Lower lobe of right lung (tissue), 2 donors: ENCODE results near the gene GSC2. TPM values are rescaled to one million over a fixed set of nuclear protein-coding genes. Genes with fewer than 3 reads are reported as not detected.
A peak's percentile ranks its signal among the peaks of the same experiment; 100 is the strongest.

Experiments used
- ATAC-seq, 2 donors: fragments of 200-7000 bp; cut with Tn5 transposase; one replicate each; pipeline ENCODE4 v1.9.1; 2020 to 2022; ENCODE audit warnings: mild to moderate bottlenecking in 2 of 2, moderate library complexity in 2 of 2
- DNase-seq: peaks from one replicate; pipeline ENCODE4 v3.0.0-alpha.2; 2020
- H3K27ac ChIP-seq: fragments of 200-600 bp; one replicate; pipeline ENCODE4 v1.8.0; 2022
- H3K27me3 ChIP-seq: fragments of 200-600 bp; one replicate; pipeline ENCODE4 v1.8.0; 2022; ENCODE audit warnings: low read depth
- H3K36me3 ChIP-seq: fragments of 200-600 bp; one replicate; pipeline ENCODE4 v1.8.0; 2022; ENCODE audit warnings: mild to moderate bottlenecking
- H3K4me1 ChIP-seq: fragments of 200-600 bp; one replicate; pipeline ENCODE4 v1.8.0; 2022
- H3K4me3 ChIP-seq: fragments of 200-600 bp; one replicate; pipeline ENCODE4 v1.8.0; 2022; ENCODE audit warnings: mild to moderate bottlenecking
- H3K9me3 ChIP-seq: fragments of 200-600 bp; one replicate; pipeline ENCODE4 v1.8.0; 2022
- intact Hi-C: fragments of 100-400 bp; cut with DNase I; formaldehyde crosslinking; loops from one replicate; pipeline ENCODE4 v1.11.0; 2022
- total RNA-seq: library from RNA; stranded (reverse); fragmentation: NEBNext Ultra II Directional; extraction: Animal tissue kit (Norgen Biotek cat#: 25700); gene quantifications from one replicate; pipeline ENCODE4 v1.2.1, GENCODE V29; 2021
- TF ChIP-seq, protein P1 (sequence below): fragments of 200-600 bp; IDR thresholded peaks from one replicate; pipeline ENCODE4 v1.8.0; 2022; ENCODE audit warnings: antibody characterized with exemption, mild to moderate bottlenecking
- donor health status: DM: no; HTN: yes; CAD: no; lungs with severe emphysema.

Gene GSC2
- total RNA-seq, 1 donor from 2014 or later: not detected

DNA sequence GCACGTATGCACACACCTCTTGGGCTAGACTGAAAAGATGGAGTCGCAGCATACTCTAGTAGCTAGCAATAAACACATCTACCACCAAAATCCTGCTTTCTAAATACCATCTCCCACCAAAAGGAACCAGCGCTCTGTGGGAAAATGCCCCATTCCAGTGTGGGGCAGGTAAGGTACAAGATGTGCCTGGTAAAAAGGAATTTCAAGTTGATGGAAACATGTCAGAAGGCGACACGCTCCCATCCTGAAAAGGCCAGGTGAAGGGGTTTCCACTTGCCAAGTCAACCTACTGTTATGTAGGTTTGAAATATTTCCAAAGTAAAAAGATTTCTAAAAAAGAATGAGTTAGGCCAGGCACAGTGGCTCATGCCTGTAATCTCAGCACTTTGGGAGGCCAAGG, 36.7 kb downstream of the GSC2 start:
- peaks cover 67% of the 10 kb centered on the region for H3K4me1 ChIP-seq
- ATAC-seq (no peak), DNase-seq (no peak)
- peaks cover 6% of the 10 kb centered on the region for H3K36me3 ChIP-seq
- no peak overlapping the region for H3K4me3 ChIP-seq
- no peaks in the 10 kb centered on the region for H3K27me3 ChIP-seq
- intact Hi-C loops: no loop called here
- H3K9me3 ChIP-seq: no peaks in the 10 kb centered on the region
- TF ChIP-seq, protein P1, sequence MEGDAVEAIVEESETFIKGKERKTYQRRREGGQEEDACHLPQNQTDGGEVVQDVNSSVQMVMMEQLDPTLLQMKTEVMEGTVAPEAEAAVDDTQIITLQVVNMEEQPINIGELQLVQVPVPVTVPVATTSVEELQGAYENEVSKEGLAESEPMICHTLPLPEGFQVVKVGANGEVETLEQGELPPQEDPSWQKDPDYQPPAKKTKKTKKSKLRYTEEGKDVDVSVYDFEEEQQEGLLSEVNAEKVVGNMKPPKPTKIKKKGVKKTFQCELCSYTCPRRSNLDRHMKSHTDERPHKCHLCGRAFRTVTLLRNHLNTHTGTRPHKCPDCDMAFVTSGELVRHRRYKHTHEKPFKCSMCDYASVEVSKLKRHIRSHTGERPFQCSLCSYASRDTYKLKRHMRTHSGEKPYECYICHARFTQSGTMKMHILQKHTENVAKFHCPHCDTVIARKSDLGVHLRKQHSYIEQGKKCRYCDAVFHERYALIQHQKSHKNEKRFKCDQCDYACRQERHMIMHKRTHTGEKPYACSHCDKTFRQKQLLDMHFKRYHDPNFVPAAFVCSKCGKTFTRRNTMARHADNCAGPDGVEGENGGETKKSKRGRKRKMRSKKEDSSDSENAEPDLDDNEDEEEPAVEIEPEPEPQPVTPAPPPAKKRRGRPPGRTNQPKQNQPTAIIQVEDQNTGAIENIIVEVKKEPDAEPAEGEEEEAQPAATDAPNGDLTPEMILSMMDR: no peak
- H3K27ac ChIP-seq: no peak overlapping the region

DNA sequence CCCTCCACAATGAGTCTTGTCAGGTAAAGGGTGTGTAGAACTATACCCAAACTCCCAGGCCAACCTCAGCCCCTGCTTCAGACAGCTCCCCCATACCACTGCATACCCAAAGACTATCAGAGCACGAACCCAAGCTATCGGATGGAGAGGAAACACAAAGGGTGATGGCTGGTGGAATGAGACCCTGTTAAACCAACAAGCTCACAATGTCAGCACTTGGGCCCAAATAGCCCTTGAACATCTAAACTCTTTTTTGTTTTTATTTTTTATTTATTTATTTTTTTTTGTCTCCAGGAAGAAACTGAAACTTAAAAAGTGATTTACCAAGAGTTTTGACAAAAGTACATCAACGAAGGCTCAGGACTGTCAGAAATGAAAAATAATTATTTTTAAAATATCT, 38.5 kb downstream of the GSC2 start:
- Histone ChIP-seq H3K4me3 (no peak overlapping the region), H3K27me3 (no peaks in the 10 kb centered on the region), H3K9me3 (no peaks in the 10 kb centered on the region), H3K36me3 (no peaks in the 10 kb centered on the region), H3K27ac (no peak overlapping the region), H3K4me1 (peaks cover 66% of the 10 kb centered on the region)
- intact Hi-C loops: no loop called here
- TF ChIP-seq, protein P1: no peak
- no peak for ATAC-seq
- no peak for DNase-seq

DNA sequence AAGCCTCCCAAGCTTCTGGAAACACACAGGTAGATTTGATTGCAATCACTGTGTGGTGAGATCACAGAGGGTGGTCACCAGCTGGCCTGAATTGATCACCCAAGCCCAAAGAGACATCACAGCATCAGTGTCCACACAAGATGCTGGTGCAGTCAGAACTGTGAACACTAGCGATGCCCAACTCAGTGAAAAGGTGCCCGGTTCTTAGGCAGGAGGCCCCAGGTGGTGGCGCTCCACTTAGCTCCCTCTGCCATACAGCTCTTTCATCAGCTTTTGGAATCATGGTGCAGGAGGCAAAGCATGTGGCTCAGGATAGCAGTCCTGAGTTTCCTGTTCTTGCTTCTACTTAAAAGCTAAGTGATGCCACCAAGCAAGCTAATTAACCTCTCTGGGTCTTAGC, 39.0 kb downstream of the GSC2 start:
- H3K4me1 ChIP-seq: peaks cover 66% of the 10 kb centered on the region
- no peaks in the 10 kb centered on the region for H3K27me3 ChIP-seq
- no peaks in the 10 kb centered on the region for H3K36me3 ChIP-seq
- TF ChIP-seq, protein P1: no peak
- ATAC-seq: no peak
- no peak overlapping the region for H3K4me3 ChIP-seq
- H3K27ac ChIP-seq: no peak overlapping the region
- H3K9me3 ChIP-seq: no peaks in the 10 kb centered on the region
- intact Hi-C loops: no loop called here
- no peak for DNase-seq

DNA sequence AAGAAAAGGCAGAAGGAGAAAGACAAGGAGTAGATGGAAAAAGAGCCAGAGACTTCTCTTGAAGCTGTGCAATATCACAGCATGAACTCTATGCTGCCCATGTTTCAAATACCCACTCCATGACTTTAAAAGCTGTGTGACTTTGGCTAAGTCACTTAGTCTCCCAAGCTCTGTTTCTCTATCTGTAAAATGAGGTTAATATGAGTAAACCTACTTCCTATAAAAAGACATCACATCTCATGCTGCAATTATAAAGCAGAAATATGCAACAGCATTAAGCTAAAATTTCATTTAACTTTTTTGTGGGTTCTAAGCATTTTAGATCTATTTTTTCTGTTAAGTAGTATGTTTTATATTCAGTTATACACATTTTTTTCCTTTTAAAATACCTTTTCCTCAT, 39.4 kb downstream of the GSC2 start:
- H3K36me3 ChIP-seq: no peaks in the 10 kb centered on the region
- H3K4me1 ChIP-seq: peaks cover 66% of the 10 kb centered on the region
- H3K9me3 ChIP-seq: no peaks in the 10 kb centered on the region
- ATAC-seq (no peak), DNase-seq (no peak)
- no peaks in the 10 kb centered on the region for H3K27me3 ChIP-seq
- TF ChIP-seq, protein P1: no peak
- peak overlapping the region; percentile 81 for H3K27ac ChIP-seq
- intact Hi-C loops: no loop called here
- H3K4me3 ChIP-seq: no peak overlapping the region

DNA sequence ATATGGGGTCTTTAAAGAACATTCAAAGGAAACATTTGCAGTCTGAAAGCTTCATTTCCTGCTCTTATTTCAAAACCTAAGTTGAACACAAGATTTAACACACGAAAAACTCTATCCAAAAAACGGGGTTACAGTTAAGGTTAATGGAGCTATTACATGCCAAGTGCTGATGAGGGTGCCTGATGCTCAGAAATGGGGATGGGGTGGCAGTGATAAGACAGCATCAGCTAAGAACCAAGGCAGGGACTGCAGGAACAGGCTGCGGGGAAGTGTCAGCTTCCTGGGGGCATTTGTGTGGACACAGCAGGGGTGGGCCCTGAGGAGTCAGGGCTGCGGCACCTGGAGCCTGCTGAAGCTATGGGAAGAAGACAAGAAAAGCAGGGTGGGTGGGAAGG, 40.0 kb downstream of the GSC2 start:
- TF ChIP-seq, protein P1: no peak
- peaks cover 61% of the 10 kb centered on the region for H3K4me1 ChIP-seq
- H3K36me3 ChIP-seq: peaks cover 5% of the 10 kb centered on the region
- H3K27ac ChIP-seq: peak overlapping the region; percentile 81
- H3K27me3 ChIP-seq: no peaks in the 10 kb centered on the region
- DNase-seq (no peak), ATAC-seq (no peak)
- no peak overlapping the region for H3K4me3 ChIP-seq
- H3K9me3 ChIP-seq: no peaks in the 10 kb centered on the region
- intact Hi-C loops: no loop called here
